ENCODE results near the gene ADCK2.

DNA sequence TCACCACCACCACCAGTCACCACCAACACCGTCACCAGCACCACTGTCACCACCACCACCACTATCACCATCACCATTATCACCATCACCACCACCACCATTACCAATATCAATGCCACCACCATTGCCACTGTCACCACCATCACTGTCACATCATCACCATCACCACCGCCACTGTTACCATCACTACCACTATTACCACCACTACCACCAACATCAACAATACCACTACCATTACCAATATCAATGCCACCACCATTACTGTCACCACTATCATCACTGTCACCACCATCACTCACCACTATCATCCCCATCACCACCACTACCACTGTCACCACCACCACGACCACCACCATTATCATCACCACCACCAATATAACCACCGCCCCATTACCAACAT, 18.1 kb upstream of the ADCK2 start:
- TF ChIP-seq YY1 (IDR thresholded peaks at IDR 0.05): no peak
- no peak for TF ChIP-seq CTCF (IDR thresholded peaks at IDR 0.05; ENCODE audit: low read depth, low read length, missing input control)
- TF ChIP-seq HNF4A (conservative IDR thresholded peaks at IDR 0.05): no peak

All from liver (tissue), 3 donors.